HG03342 (cell line): ENCODE measurements around the gene SLC6A2.
"Not testable (repeated sequence)": the region's sequence is repeated elsewhere in the genome, so short reads cannot be mapped to it uniquely, and the experiment has no call there.

Source experiments
- ATAC-seq: cut with Tn5 transposase; IDR thresholded peaks from one replicate; pipeline ENCODE4 v1.9.1; 2021; ENCODE audit warnings: mild to moderate bottlenecking, moderate library complexity; ENCODE audit not compliant: unreplicated experiment

SLC6A2 gene

DNA sequence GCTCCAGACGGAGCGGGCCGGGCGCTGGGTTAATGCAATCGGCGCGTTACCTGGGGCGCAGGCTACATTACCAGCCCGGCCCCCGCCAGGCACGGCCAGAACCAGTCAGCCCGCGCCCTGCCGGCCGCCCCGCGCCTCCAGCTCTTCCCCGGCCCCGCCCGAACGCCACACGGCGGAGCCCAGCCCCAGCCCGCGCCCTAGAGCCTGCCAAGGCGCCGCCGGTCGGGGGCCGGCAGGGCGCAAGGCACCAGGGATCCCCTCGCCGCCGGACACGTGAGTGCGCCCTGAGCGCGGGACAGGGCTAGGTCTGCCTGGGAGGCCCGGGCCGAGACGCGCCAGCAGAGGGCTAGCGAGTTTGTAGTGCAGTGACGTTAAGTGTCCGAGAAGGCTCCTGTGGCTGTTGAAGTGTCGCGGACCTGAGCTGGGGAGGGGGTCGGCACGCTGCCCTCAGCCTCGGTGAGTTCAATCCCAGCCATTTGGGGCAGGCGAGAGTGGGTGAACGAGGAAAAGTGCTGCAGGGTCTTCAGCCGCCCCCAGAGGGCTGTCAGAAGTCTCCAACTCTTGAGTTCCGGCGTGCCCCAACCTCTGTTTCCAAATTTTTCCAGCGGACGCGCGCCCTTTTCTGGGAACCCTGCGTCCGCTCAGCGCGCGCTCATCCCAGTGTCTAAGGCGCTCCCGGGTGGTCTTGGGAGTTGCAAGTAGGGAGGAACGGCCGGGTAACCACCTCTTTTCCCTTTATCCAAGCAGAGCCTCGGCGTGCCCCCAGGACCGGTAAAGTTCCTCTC is at the start of gene SLC6A2:
TSS of gene SLC6A2 (plus strand) at position 92 of the 785 bp plus-strand sequence. CDS start 707 bp downstream, outside the sequence.
- no peak for ATAC-seq

DNA sequence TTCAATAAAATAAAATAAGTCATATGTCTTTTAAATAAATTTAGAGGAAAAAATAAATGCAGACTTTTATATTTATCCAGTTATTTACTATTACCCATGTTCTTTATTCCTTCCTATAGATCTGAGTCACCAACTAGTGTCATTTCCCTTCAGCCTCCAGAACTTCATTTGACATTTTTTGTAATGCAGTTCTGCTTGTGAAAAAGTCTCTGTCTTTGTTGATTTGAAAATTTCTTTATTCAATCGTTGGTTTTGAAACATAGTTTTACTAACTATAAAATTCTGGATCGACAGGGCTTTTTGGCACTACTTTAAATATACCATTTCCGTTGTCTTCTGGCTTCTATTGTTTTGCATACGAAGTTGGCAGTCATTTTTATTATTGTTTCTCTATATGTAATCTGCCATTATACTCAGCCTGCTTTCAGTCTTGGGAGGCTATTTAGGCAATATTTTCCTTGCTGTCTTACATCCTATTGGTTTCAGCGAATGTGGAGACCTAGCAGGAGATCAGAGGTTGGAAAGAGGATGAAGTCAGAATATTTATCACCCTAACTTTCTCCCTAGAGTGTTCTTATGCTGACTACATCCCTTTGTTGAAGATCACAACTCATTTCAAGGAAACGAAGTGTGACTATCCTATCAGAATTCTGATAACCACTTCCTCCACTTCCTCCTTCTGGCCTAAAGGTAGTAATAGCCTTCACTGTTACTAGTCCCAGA is 42.0 kb upstream of the SLC6A2 start:
- ATAC-seq, result no peak

GRCh38 chr16:55615071-55615470 is 40.7 kb upstream of the SLC6A2 start:
- no peak for ATAC-seq

DNA sequence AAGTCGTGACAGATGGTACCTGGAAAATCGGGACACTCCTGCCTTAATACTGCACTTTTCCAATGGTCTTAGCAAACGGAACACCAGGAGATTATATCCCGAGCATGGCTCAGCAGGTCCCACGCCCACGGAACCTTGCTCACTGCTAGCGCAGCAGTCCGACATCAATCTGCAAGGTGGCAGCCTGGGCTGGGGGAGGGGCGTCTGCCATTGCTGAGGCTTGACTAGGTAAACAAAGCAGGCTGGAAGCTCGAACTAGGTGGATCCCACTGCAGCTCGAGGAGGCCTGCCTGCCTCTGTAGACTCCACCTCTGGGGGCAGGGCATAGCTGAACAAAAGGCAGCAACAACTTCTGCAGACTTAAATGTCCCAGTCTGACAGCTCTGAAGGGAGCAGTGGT is 40.1 kb upstream of the SLC6A2 start:
- not testable (repeated sequence) for ATAC-seq

DNA sequence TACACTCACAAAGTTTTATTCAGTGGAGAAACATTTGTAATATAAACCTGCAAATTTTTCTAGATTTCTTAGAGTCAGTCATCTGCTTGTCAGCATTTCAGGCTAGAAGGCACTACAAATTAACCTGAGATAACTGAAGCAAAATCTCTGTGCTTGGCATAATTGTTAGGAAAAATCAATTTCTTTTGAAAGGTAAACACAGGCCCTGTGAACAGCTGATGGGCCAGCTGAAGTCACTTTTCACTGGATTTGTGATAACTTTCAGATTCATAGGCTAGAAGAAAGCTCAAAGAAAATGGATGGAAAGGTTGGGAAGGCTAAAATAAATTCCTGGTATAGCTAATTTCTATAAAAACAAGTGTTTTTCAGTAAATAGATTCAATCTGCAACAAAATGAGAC is 34.0 kb upstream of the SLC6A2 start:
- no peak for ATAC-seq

DNA sequence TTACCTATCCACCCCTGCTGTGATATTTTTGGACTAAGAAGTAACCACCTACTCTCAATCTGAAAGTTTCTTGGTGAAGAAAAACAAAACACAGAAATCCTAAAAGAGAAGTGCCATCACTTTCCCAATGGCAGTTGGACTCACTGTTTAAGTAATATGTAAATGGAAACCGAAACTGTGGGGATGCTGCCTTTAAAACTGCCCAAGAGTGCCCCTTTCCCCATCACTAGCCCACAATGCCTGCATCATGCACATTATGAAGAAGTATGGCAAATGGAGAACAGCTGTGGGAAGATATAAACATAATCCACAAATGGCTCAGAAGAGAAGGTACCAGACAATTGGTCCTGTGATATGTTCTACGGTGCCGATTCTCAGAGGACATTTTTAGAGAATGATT is 33.5 kb upstream of the SLC6A2 start:
- ATAC-seq, result no peak

DNA sequence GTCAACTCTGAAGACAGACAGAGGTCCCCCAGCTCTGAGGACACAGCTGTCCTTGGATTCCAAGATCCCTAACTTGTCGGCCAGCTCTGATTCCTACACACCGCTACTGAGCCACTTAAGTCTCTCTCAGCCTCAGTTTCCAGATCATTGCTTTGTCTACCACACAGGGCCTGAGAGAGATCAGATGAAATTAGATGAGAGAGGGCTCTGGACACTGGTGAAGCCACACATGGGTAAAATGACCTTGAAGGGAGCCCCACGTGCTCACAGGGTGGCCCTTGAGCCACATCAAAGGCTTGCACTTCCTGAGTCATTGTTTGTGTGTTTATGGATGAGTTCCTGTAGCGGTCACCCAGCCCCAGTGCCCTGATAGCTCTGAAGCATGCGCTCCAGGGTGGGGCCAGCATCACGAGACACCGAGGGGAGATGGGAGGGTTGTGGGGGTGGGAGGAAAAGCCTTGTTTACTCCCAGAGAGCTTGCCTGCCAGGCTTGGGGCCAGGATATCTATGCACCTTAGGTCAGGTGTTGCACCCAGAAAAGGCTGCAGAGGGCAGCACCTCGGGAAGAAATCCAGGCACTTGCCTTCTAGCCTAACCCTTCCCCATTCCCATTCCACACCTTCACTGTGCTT is 32.7 kb upstream of the SLC6A2 start:
- no peak for ATAC-seq

DNA sequence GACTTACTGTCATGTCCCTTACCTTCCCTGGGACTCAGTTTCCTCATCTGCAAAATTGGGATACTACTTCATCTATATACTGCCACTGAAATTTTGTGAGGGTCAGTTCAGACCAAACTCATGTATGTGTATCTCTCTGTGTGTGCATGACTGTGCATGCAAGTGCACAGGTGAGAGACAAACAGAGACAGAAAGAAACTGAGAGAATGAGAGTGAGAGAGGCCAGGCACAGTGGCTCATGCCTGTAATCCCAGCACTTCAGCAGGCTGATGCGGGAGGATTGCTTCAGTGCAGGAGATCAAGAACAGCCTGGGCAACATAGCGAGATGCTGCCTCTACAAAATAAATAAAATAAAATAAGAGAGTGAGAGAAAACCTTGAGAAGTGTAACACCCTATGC is 32.1 kb upstream of the SLC6A2 start:
- no peak for ATAC-seq

- no peak for ATAC-seq
Observed at GRCh38 chr16:55624696-55625095, 31.1 kb upstream of the SLC6A2 start.

GRCh38 chr16:55625843-55626242 is 29.9 kb upstream of the SLC6A2 start:
- ATAC-seq, result no peak

- no peak for ATAC-seq
Observed at GRCh38 chr16:55628306-55628968, 27.4 kb upstream of the SLC6A2 start.

- no peak for ATAC-seq
Observed at GRCh38 chr16:55630774-55631173, 25.0 kb upstream of the SLC6A2 start.

DNA sequence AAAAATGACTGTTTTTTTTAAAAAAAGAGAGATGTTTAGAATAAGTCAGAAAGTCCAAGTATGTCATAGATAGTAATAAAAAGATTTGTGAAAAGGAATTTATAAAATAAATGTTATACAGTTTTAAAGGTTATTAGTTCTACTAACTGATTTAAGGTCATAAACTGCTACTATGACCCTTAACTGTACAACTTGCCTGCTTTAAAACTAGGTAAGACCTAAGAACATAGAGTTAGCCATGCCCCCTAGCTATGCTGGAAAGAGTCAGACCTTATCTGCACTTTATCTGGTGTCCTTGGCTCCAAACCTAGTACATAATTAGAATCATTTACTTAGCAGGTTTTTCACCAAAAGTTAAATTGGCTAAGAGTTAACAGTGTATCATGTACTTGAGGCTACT is 23.5 kb upstream of the SLC6A2 start:
- ATAC-seq, result no peak

GRCh38 chr16:55634193-55634592 is 21.6 kb upstream of the SLC6A2 start:
- ATAC-seq, result no peak

GRCh38 chr16:55638256-55638655 is 17.5 kb upstream of the SLC6A2 start:
- ATAC-seq, result no peak

DNA sequence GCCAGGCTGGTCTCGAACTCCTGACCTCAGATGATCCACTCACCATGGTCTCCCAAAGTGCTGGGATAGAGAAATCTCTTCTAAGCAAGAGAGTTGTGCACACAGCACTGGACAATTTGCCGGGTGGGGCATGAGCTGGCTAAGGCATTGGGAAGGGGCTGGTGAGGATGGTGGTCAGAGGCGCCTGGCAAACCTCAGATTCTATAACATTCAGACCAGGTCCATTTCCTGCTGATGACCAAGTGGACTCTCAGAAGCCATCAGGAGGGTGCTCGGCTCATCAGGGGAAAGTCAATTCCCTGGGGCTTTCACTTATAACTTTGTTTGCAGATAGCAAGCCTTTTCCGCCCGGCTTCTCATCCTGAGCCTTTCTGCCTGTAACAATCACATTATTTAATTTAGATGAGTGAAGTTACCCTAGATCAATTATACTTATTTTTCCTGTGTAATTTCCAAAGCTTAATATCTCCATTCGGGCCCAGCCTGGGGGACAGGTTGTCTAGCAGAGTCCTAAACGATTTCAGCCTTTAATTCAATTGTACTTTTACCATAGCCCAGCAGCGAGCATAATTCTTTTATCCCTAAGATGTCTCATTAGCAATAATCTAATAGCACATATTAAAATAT is 15.0 kb upstream of the SLC6A2 start:
- ATAC-seq, result no peak

- no peak for ATAC-seq
Observed at GRCh38 chr16:55641430-55642056, 14.2 kb upstream of the SLC6A2 start.

- ATAC-seq, result no peak
Observed at GRCh38 chr16:55642611-55643010, 13.2 kb upstream of the SLC6A2 start.

DNA sequence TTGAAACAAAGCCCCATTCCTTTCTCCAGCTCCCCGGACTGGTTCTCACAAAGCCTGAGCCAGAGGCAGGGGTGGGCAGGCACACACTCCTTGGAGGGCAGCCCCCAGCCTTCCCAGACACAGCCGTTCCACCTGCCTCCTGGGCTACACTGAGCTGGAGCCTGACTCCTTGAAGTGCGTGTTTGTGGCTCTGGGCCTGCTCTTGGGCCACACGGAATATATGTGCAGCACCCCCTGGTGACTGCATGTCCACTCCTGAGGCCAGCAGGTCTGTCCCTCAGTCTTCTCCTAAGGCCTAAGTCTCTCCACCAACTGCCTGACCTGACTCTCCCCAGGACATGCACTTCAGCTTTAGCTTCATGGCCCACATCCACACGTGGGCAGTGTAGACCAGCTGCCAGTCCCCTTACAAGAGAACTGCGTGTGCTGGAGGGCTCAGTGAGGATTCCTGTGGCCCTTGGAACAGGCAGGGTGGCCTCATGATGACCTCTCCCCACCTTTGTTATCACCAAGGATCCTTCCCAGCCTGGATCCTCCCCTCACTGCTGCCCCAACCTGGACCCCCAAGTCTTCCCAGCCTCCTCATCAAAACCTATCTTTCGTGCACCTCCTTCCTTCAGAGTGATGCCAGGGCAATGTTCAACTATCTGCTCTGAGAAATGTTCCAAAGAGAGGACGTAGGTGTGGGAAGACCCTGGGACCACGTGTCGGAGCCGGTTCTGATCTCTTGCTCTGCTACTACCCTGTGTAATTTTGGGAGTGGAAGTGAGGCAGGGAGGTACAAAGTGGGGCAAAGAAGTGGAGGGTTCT is 12.4 kb upstream of the SLC6A2 start:
- no peak for ATAC-seq

- no peak for ATAC-seq
Observed at GRCh38 chr16:55645986-55646385, 9.8 kb upstream of the SLC6A2 start.
